IPS-15b (cell line): ENCODE results near the gene BMAL1.

ENCODE experiments used
- H3K27me3 ChIP-seq: one replicate; pipeline ENCODE4 v1.6.1; 2013; ENCODE audit warnings: low read length; ENCODE audit not compliant: control insufficient read depth, insufficient read depth
- H3K36me3 ChIP-seq: one replicate; pipeline ENCODE4 v1.6.1; 2013; ENCODE audit warnings: low read length; ENCODE audit not compliant: control insufficient read depth, insufficient read depth
- H3K4me1 ChIP-seq: one replicate; pipeline ENCODE4 v1.6.1; 2013; ENCODE audit warnings: mild to moderate bottlenecking, low read length; ENCODE audit not compliant: control insufficient read depth, insufficient read depth
- H3K4me3 ChIP-seq: one replicate; pipeline ENCODE4 v1.5.1; 2013; ENCODE audit warnings: low read depth, low read length
- H3K9ac ChIP-seq: one replicate; pipeline ENCODE4 v1.6.1; 2013; ENCODE audit warnings: low read depth, mild to moderate bottlenecking, low read length
- H3K9me3 ChIP-seq: one replicate; pipeline ENCODE4 v1.6.1; 2013; ENCODE audit warnings: mild to moderate bottlenecking, low read length; ENCODE audit not compliant: control insufficient read depth, insufficient read depth

BMAL1 gene

DNA sequence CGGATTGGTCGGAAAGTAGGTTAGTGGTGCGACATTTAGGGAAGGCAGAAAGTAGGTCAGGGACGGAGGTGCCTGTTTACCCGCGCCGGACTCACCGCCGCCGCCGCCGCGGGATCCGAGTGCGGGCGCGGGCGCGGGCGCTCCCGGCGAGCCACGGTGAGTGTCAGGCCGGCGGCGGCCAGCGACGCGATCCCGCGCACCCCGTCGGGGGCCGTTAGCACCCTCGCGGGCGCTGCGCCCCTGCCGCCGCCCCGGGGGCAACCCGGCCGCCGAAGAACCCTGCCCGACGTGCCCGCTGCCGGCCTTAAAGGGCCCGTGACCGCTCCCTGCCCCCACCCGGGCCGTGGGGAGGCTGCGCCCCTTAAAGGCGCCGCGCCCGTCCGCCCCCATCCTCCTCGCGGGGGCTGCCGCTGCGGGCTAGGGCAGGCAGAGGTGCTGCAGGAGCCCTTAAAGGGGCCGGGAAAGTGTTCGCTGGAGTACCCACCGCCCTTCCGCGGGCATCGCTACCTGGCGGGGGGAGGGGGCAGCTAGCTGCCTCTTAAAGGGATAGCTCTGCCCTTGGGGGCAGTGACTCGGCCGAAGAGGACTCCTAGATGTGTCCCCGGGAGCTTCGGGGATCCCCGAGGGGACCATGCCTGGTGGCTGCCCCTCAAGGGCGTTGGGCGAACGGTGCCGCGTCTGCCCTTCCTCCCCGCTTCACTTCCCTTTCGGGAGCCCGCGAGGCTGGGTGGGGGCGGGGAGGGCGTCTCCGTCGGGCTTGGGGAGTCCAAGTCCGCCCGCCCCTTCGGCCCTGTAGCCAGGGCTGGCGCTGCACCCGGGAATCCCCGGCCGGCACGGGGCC lies at the start of gene BMAL1:
Gene BMAL1 (plus strand): TSS at position 23 of the 841 bp plus-strand sequence. CDS start 76,519 bp downstream, outside the sequence.
- H3K4me1 ChIP-seq, result no peaks in the 10 kb centered on the region
- H3K4me3 ChIP-seq, result peak within 1 kb of the TSS; percentile 72
- H3K9ac ChIP-seq, result no peak within 1 kb of the TSS
- no peaks in the 10 kb centered on the region for H3K9me3 ChIP-seq
- no peaks in the 10 kb centered on the region for H3K36me3 ChIP-seq
- peaks cover 61% of the 10 kb centered on the region for H3K27me3 ChIP-seq

DNA sequence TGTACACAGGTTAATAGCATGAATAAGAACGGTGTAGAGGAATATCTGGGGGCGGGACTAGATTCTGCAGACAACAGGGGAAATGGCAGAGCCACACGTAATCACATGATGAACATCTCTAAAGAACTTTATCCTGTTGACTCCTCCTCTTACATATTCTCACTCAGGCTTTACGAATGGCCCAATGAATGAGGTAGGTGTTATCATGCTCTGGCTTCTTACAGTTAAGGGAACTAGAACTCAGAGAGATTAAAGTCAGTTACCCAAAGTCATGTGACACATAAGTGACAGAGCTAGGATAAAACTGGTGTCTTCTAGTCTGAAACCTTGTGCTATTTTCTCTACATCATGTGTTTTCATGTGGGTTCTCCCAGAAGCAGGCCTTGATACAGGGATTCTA lies 49.0 kb upstream of the BMAL1 start:
- Histone ChIP-seq H3K4me3 (no peak overlapping the region), H3K4me1 (no peaks in the 10 kb centered on the region), H3K9me3 (no peaks in the 10 kb centered on the region), H3K36me3 (no peaks in the 10 kb centered on the region), H3K9ac (no peak overlapping the region), H3K27me3 (peaks cover 5% of the 10 kb centered on the region)

DNA sequence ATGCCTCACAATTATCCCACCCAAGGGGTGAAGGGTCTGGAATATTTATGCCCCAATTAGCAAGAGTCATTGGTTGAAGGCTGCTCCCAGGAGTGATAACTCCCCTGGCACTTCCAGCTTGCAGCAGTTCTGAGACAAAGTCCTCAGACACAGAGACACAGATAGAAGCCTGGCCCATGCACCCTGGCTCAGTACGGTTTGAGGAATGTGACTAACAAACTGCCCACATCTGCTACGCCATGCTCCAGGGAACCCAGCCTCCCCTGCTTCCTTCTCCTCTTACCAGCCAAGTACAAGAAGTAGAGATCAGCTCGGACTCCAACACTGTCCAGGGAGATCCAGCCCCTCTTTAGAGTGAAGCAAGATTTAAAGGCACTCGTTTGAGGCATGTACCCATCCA lies 48.5 kb upstream of the BMAL1 start:
- no peak overlapping the region for H3K4me3 ChIP-seq
- H3K9ac ChIP-seq, result no peak overlapping the region
- H3K36me3 ChIP-seq, result no peaks in the 10 kb centered on the region
- no peaks in the 10 kb centered on the region for H3K4me1 ChIP-seq
- peaks cover 5% of the 10 kb centered on the region for H3K27me3 ChIP-seq
- no peaks in the 10 kb centered on the region for H3K9me3 ChIP-seq

DNA sequence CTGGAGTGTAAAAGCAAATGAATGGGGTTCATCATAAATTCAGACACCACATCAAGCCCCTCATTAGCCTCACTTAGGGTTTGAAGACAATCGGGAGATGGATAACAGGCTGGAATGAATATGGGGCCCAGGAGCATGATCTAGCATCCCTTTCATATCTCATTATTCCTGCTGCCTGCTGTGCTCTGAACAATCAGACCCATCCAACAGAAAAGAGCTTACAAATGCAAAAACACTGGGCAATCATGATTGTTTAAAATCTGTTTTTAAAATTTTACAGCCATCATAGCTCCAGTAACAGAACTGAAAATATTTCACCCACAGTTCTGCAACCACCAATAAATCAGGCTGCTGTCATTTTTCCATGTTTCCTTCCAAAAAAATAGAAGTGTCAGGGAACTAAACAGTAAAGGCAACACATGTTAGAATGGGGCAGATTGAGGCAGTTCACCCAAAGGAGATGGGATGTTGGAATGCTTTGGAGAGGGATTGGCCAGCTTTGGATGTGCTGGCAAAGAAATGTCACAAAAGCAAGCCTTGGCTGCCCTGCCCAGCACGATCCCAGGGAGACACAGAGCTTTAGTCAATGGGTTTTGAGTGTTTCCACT lies 47.8 kb upstream of the BMAL1 start:
- Histone ChIP-seq H3K4me3 (no peak overlapping the region), H3K4me1 (no peaks in the 10 kb centered on the region), H3K9ac (no peak overlapping the region), H3K36me3 (no peaks in the 10 kb centered on the region), H3K9me3 (no peaks in the 10 kb centered on the region), H3K27me3 (peaks cover 5% of the 10 kb centered on the region)

DNA sequence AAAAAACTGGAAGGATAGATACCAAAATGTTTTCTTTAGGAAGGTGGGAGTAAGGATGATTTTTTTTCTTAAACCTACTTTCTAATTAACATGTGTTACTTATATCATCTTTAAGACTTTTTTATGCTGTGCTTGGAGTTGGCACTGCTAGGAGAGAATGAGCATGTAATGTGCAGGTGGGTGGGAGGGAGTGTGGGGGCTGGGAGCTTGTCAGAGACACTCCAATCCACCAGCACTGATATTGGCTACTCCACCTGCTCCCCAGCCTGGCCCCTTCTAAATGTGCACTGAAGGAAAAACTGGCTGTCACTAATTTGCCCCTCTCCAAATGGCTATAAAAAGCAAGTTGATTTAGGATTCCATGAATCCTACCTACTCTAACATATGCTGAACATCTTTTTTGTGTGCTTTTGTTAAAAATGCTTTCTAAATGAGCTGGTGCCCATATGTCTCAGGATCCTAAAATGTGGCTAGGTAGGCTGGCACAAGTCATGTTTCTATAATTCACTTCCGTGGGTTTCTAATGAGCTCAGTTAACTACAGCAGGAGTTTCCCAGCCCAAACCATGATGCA lies 44.3 kb upstream of the BMAL1 start:
- no peaks in the 10 kb centered on the region for H3K27me3 ChIP-seq
- H3K36me3 ChIP-seq, result no peaks in the 10 kb centered on the region
- H3K9me3 ChIP-seq, result no peaks in the 10 kb centered on the region
- no peaks in the 10 kb centered on the region for H3K4me1 ChIP-seq
- no peak overlapping the region for H3K4me3 ChIP-seq
- H3K9ac ChIP-seq, result no peak overlapping the region

DNA sequence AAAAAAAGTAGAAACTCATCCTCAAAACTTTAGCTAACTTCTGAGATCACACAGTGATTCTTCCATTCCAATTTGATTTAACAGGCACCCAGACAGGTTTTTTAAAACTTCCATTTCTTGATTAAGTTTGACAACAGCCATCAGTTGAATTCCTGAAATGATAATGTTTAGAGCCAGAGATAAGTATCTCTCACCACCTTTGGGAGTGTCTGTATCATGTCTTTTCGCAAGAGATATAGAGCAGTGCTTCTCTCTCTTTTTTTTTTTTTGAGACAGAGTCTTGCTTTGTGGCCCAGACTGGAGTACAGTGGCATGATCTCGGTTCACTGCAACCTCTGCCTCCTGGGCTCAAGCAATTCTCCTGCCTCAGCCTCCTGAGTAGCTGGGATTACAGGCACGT lies 41.7 kb upstream of the BMAL1 start:
- no peaks in the 10 kb centered on the region for H3K4me1 ChIP-seq
- H3K27me3 ChIP-seq, result no peaks in the 10 kb centered on the region
- no peak overlapping the region for H3K9ac ChIP-seq
- no peak overlapping the region for H3K4me3 ChIP-seq
- no peaks in the 10 kb centered on the region for H3K9me3 ChIP-seq
- H3K36me3 ChIP-seq, result no peaks in the 10 kb centered on the region

DNA sequence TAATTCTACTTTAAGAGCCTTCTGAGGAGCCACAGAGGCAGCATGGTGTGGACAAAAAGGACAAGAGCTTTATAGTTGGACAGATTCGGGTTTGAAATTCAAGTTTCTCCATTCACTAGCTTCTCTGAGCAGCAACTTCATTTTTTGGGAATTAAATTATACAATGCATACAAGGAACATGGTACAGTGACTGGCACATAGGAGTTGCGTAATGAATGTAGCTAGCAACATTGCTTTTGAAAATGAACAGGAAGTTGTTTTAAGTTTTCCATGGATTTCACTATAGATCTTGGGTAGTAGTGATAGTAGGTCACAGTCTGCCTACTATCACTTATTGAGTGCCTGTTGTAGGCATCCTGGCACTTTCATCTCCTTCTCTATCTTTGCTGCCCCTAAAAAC lies 41.0 kb upstream of the BMAL1 start:
- no peaks in the 10 kb centered on the region for H3K36me3 ChIP-seq
- H3K9me3 ChIP-seq, result no peaks in the 10 kb centered on the region
- H3K4me1 ChIP-seq, result no peaks in the 10 kb centered on the region
- no peak overlapping the region for H3K9ac ChIP-seq
- H3K27me3 ChIP-seq, result no peaks in the 10 kb centered on the region
- H3K4me3 ChIP-seq, result no peak overlapping the region

DNA sequence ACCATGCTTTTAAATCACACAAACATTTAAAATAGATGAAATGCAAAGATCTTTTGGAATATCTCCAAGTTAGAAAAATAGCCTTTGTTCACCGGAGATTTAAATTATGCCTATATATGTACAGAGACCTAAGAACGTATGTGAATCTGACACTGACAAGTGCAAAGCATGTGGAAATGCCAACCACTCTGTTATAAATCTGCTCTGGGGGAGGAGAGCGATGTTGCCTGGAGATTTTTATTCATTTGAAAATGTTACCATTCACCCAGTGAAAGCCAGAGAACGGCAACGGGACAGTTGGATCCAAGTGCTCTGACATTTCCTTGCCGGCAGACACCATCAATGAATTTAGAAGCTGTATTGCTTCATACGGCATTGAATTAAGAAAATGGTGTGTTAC lies 39.8 kb upstream of the BMAL1 start:
- H3K27me3 ChIP-seq, result no peaks in the 10 kb centered on the region
- H3K36me3 ChIP-seq, result no peaks in the 10 kb centered on the region
- no peaks in the 10 kb centered on the region for H3K9me3 ChIP-seq
- H3K9ac ChIP-seq, result no peak overlapping the region
- H3K4me1 ChIP-seq, result no peaks in the 10 kb centered on the region
- H3K4me3 ChIP-seq, result no peak overlapping the region

DNA sequence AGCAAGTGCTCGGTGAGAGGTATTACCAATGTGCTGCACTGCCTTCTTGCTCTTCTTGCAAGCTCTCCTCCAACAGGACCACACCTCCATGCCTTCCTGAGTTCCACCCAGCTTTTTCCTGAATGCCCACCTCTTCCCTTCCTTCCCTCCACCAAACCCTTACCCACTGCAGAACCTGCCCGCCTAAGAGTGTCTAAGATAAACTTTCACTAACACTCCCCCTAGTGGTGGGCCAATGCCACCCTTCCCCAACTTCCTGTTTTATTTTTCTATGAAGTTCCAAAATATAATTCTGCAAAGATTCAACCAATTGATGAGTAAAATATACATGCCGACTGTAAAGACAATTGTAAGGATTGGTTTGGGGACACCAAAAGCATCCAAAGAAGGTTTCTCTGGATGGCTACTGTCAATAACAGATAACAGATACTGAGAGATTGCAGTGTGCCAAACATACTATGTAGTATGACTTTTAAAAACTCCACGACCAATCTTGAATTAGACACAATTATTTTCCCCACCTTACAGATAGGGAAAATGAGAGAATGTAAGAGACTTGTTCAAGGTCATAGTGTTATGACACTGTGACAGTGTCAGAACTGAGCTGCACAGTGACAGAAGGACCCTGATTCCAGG lies 38.6 kb upstream of the BMAL1 start:
- Histone ChIP-seq H3K9me3 (no peaks in the 10 kb centered on the region), H3K9ac (no peak overlapping the region), H3K27me3 (no peaks in the 10 kb centered on the region), H3K4me3 (no peak overlapping the region), H3K36me3 (no peaks in the 10 kb centered on the region), H3K4me1 (no peaks in the 10 kb centered on the region)

DNA sequence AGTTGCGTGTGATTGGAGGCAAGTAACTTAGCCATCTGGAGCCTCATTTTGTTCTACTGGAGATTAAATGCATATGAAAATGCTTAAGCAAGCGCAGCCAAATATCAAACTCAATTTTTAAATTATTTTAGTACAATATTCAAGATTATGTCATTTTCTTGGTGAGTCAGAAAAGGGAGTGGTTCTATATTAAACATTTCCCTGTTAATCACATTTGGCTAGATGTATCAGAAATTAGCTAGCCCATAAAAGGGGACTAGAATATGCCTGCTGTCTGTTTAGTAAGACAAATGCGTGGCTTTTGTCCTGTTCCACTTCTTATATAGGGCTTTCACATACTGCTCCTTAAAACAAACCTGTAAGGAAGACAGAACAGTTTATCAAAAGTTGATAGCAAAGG lies 35.0 kb upstream of the BMAL1 start:
- Histone ChIP-seq H3K36me3 (no peaks in the 10 kb centered on the region), H3K4me1 (no peaks in the 10 kb centered on the region), H3K4me3 (no peak overlapping the region), H3K9ac (no peak overlapping the region), H3K27me3 (no peaks in the 10 kb centered on the region), H3K9me3 (no peaks in the 10 kb centered on the region)

DNA sequence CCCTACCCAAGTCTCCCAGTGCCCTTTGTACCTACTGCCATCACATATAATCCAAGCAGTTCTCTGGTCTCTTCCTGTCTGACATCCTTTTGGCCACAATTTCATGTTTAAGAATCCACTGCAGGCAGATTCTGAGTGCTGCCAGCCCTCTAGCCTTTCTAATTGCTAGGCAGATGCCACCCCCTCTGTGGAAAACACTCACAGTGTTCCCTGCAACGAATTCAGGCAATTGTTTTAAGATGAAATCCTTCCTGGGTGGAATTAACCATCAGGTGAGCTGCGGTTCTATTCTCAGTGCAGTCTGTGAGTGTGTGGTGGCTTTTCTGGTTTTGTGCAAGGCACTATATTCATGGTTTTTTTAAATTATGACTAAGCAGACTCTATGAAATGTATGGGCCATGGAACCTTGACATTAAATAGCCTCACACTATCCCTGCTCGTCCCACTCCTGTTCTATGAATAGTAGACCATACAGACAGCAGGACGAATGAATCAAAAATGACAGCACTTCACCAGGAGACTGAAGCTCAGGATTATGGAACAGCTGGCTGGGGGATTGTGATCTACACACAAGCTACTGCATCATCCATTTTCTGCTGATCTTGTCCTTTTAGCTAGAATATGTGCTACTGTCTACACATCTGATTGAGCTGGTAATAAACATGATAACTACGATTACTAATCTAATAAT lies 29.8 kb upstream of the BMAL1 start:
- Histone ChIP-seq H3K4me3 (no peak overlapping the region), H3K9ac (no peak overlapping the region), H3K36me3 (no peaks in the 10 kb centered on the region), H3K4me1 (peaks cover 6% of the 10 kb centered on the region), H3K27me3 (no peaks in the 10 kb centered on the region), H3K9me3 (no peaks in the 10 kb centered on the region)
